ENCODE results near the gene PAPSS2. TPM values are rescaled to one million over a fixed set of nuclear protein-coding genes. Genes with fewer than 3 reads are reported as not detected.

Gene PAPSS2
- total and polyA plus RNA-seq, 10 donors = 3.0 to 25.9 (median 12.6) TPM

GRCh38 chr10:87615856-87616255 is 43.8 kb upstream of the PAPSS2 start:
- no peak for TF ChIP-seq POLR2AphosphoS5 (IDR thresholded peaks at IDR 0.05)
- TF ChIP-seq POLR2A (IDR thresholded peaks at IDR 0.05) = no peak
- no peak for TF ChIP-seq CTCF (IDR thresholded peaks at IDR 0.05 in 8 of 11, conservative IDR thresholded peaks at IDR 0.05 in 3 of 11)
- intact Hi-C loops (cut with DNase I; ENCODE audit: low total_unique reads) = no loop called here
- no peaks in the 10 kb centered on the region for H3K4me1 ChIP-seq
- H3K4me3 ChIP-seq = no peak overlapping the region
- DNase-seq = no peak
- H3K36me3 ChIP-seq = no peaks in the 10 kb centered on the region
- no peak overlapping the region for H3K27ac ChIP-seq
- WGBS, 5 donors = 27 to 68% (median 34%) methylated on average over 3 of the region's 3 CpGs
- peaks cover 0 to 12% (median 2%) of the 10 kb centered on the region in 8 donors for H3K9me3 ChIP-seq
- H3K27me3 ChIP-seq (replicated peaks in 1 of 7) = peaks cover 0 to 2% (median 0%) of the 10 kb centered on the region in 7 donors

- 86 to 94% (median 90%) methylated on average over 1 of the region's 1 CpG for WGBS, 5 donors
- H3K36me3 ChIP-seq = no peaks in the 10 kb centered on the region
- peaks cover 0 to 2% (median 0%) of the 10 kb centered on the region in 7 donors for H3K27me3 ChIP-seq (replicated peaks in 1 of 7)
- H3K4me3 ChIP-seq = no peak overlapping the region
- DNase-seq = no peak
- no peaks in the 10 kb centered on the region for H3K4me1 ChIP-seq
- intact Hi-C loops (cut with DNase I; ENCODE audit: low total_unique reads) = no loop called here
- TF ChIP-seq POLR2AphosphoS5 (IDR thresholded peaks at IDR 0.05) = no peak
- no peak for TF ChIP-seq CTCF (IDR thresholded peaks at IDR 0.05 in 8 of 11, conservative IDR thresholded peaks at IDR 0.05 in 3 of 11)
- no peak for TF ChIP-seq POLR2A (IDR thresholded peaks at IDR 0.05)
- no peak overlapping the region for H3K27ac ChIP-seq
- H3K9me3 ChIP-seq = no peaks in the 10 kb centered on the region
Observed at GRCh38 chr10:87617503-87617902, 42.2 kb upstream of the PAPSS2 start.

- DNase-seq = no peak
Observed at GRCh38 chr10:87618566-87619423, 40.9 kb upstream of the PAPSS2 start.

More at GRCh38 chr10:87618566-87619423, 40.9 kb upstream of the PAPSS2 start:
- WGBS, 5 donors = 67 to 79% (median 73%) methylated on average over 11 of the region's 11 CpGs
- TF ChIP-seq POLR2A (IDR thresholded peaks at IDR 0.05) (no peak), POLR2AphosphoS5 (IDR thresholded peaks at IDR 0.05) (no peak), CTCF (IDR thresholded peaks at IDR 0.05 in 8 of 11, conservative IDR thresholded peaks at IDR 0.05 in 3 of 11) (no peak)
- Histone ChIP-seq H3K27ac (no peak overlapping the region), H3K27me3 (replicated peaks in 1 of 7) (peaks cover 0 to 2% (median 0%) of the 10 kb centered on the region in 7 donors), H3K36me3 (no peaks in the 10 kb centered on the region), H3K4me3 (no peak overlapping the region), H3K9me3 (no peaks in the 10 kb centered on the region), H3K4me1 (no peaks in the 10 kb centered on the region)
- intact Hi-C loops (cut with DNase I; ENCODE audit: low total_unique reads) = no loop called here

Measured in spleen (tissue), 11 donors.